Measurements from ENCODE around the gene GNAQ. TPM values are rescaled to one million over a fixed set of nuclear protein-coding genes. Genes with fewer than 3 reads are reported as not detected.

The GNAQ gene
- total RNA-seq, 3 donors from 2014 or later (not counting 1 experiment from before 2014, with no cell fraction given) = 17.8 to 51.6 (median 24.5) TPM

- Histone ChIP-seq H3K9me3 (ENCODE audit: control insufficient read depth, insufficient read depth, low read length) (no peaks in the 10 kb centered on the region), H3K4me1 (ENCODE audit: control insufficient read depth, insufficient read depth, low read length) (no peaks in the 10 kb centered on the region), H3K27ac (ENCODE audit: low read length) (no peak overlapping the region), H3K36me3 (ENCODE audit: control insufficient read depth, insufficient read depth, low read length) (no peaks in the 10 kb centered on the region), H3K27me3 (ENCODE audit: control insufficient read depth, insufficient read depth, low read length) (no peaks in the 10 kb centered on the region), H3K4me3 (ENCODE audit: low read length) (no peak overlapping the region)
- H3K4me1 Mint-ChIP-seq = no peaks in the 10 kb centered on the region
- WGBS (ENCODE audit: insufficient coverage) = 86% methylated on average over 1 of the region's 2 CpGs
- no peak for DNase-seq
- no peak overlapping the region for H3K4me3 Mint-ChIP-seq
- TF ChIP-seq CTCF (IDR thresholded peaks at IDR 0.05) = no peak
- peaks cover 2 to 8% of the 10 kb centered on the region in 2 donors for H3K9me3 Mint-ChIP-seq
- ATAC-seq = no peak
- H3K27ac Mint-ChIP-seq = no peak overlapping the region
- peaks cover 0 to 5% of the 10 kb centered on the region in 2 donors for H3K27me3 Mint-ChIP-seq (ENCODE audit: low read depth in 2 of 2)
- H3K36me3 Mint-ChIP-seq = no peaks in the 10 kb centered on the region
- intact Hi-C loops (cut with micrococcal nuclease) = no loop called here
These were observed 321.3 kb downstream of the GNAQ start for GRCh38 chr9:77710316-77710715.

GRCh38 chr9:77708064-77708815, 323.4 kb downstream of the GNAQ start:
- Mint-ChIP-seq H3K27me3 (ENCODE audit: low read depth in 2 of 2) (peaks cover 0 to 5% of the 10 kb centered on the region in 2 donors), H3K4me3 (no peak overlapping the region), H3K4me1 (no peaks in the 10 kb centered on the region), H3K36me3 (no peaks in the 10 kb centered on the region), H3K27ac (no peak overlapping the region), H3K9me3 (peaks cover 2 to 8% of the 10 kb centered on the region in 2 donors)
- Histone ChIP-seq H3K36me3 (ENCODE audit: control insufficient read depth, insufficient read depth, low read length) (no peaks in the 10 kb centered on the region), H3K9me3 (ENCODE audit: control insufficient read depth, insufficient read depth, low read length) (no peaks in the 10 kb centered on the region), H3K4me1 (ENCODE audit: control insufficient read depth, insufficient read depth, low read length) (no peaks in the 10 kb centered on the region), H3K4me3 (ENCODE audit: low read length) (no peak overlapping the region), H3K27ac (ENCODE audit: low read length) (no peak overlapping the region), H3K27me3 (ENCODE audit: control insufficient read depth, insufficient read depth, low read length) (no peaks in the 10 kb centered on the region)
- TF ChIP-seq CTCF (IDR thresholded peaks at IDR 0.05) = no peak
- no CpG with 5 or more reads among the region's 1 CpG for WGBS (ENCODE audit: insufficient coverage)
- DNase-seq (no peak), ATAC-seq (no peak)
- intact Hi-C loops (cut with micrococcal nuclease) = no loop called here

GRCh38 chr9:77707383-77708063, 324.1 kb downstream of the GNAQ start:
- no peak for TF ChIP-seq CTCF (IDR thresholded peaks at IDR 0.05)
- Mint-ChIP-seq H3K4me3 (no peak overlapping the region), H3K36me3 (no peaks in the 10 kb centered on the region), H3K27ac (no peak overlapping the region), H3K27me3 (ENCODE audit: low read depth in 2 of 2) (peaks cover 0 to 5% of the 10 kb centered on the region in 2 donors), H3K4me1 (no peaks in the 10 kb centered on the region), H3K9me3 (peaks cover 2 to 8% of the 10 kb centered on the region in 2 donors)
- Histone ChIP-seq H3K27me3 (ENCODE audit: control insufficient read depth, insufficient read depth, low read length) (no peaks in the 10 kb centered on the region), H3K27ac (ENCODE audit: low read length) (no peak overlapping the region), H3K36me3 (ENCODE audit: control insufficient read depth, insufficient read depth, low read length) (no peaks in the 10 kb centered on the region), H3K9me3 (ENCODE audit: control insufficient read depth, insufficient read depth, low read length) (no peaks in the 10 kb centered on the region), H3K4me1 (ENCODE audit: control insufficient read depth, insufficient read depth, low read length) (no peaks in the 10 kb centered on the region), H3K4me3 (ENCODE audit: low read length) (no peak overlapping the region)
- intact Hi-C loops (cut with micrococcal nuclease) = no loop called here
- ATAC-seq (no peak), DNase-seq (no peak)
- WGBS (ENCODE audit: insufficient coverage) = 87% methylated on average over 4 of the region's 6 CpGs

Measured in natural killer cell (primary cell).